MM.1S (cell line): ENCODE measurements around the gene PLEKHG7.

ENCODE experiments used
- DNase-seq: peaks from one replicate; pipeline ENCODE4 v3.0.0-alpha.2; 2015
- H2AFZ ChIP-seq: fragments of 300-600 bp; sonication (generic); 2 replicates; pipeline ENCODE4 v1.6.0; 2016; ENCODE audit warnings: antibody characterized with exemption, low read length
- H3F3A ChIP-seq: fragments of 300-600 bp; sonication (generic); 2 replicates; pipeline ENCODE4 v1.6.1; 2016; ENCODE audit warnings: mild to moderate bottlenecking, antibody characterized with exemption, low read length, moderate library complexity, mixed read lengths; ENCODE audit not compliant: insufficient read depth
- H3K27ac ChIP-seq: fragments of 300-600 bp; sonication (generic); 2 replicates; pipeline ENCODE4 v1.5.1; 2016; ENCODE audit warnings: mild to moderate bottlenecking, low read length
- H3K27me3 ChIP-seq: fragments of 300-600 bp; sonication (generic); replicated peaks from 2 replicates; pipeline ENCODE4 v1.6.0; 2016; ENCODE audit warnings: low read length; ENCODE audit not compliant: insufficient read depth
- H3K36me3 ChIP-seq: fragments of 300-600 bp; sonication (generic); replicated peaks from 2 replicates; pipeline ENCODE4 v1.6.1; 2016; ENCODE audit warnings: mild to moderate bottlenecking, low read length, mixed read lengths; ENCODE audit not compliant: insufficient read depth
- H3K4me1 ChIP-seq: fragments of 300-600 bp; sonication (generic); 2 replicates; pipeline ENCODE4 v1.6.1; 2016; ENCODE audit warnings: low read length, mixed read lengths
- H3K4me2 ChIP-seq: fragments of 300-600 bp; sonication (generic); 2 replicates; pipeline ENCODE4 v1.6.0; 2016; ENCODE audit warnings: low read depth, low read length
- H3K4me3 ChIP-seq: fragments of 300-600 bp; sonication (generic); 2 replicates; pipeline ENCODE4 v1.5.1; 2016; ENCODE audit warnings: low read length, mixed read lengths
- H3K79me2 ChIP-seq: fragments of 300-600 bp; sonication (generic); 2 replicates; pipeline ENCODE4 v1.6.1; 2016; ENCODE audit warnings: mixed run types, low read length, mixed read lengths
- H3K9ac ChIP-seq: fragments of 300-600 bp; sonication (generic); 2 replicates; pipeline ENCODE4 v1.6.1; 2016; ENCODE audit warnings: low read length, mixed read lengths
- H3K9me2 ChIP-seq: fragments of 300-600 bp; sonication (generic); replicated peaks from 2 replicates; pipeline ENCODE4 v1.6.1; 2016; ENCODE audit warnings: mild to moderate bottlenecking, low read length, mixed read lengths; ENCODE audit not compliant: insufficient read depth
- H3K9me3 ChIP-seq: fragments of 300-600 bp; sonication (generic); replicated peaks from 2 replicates; pipeline ENCODE4 v1.6.1; 2016; ENCODE audit warnings: mild to moderate bottlenecking, low read length, mixed read lengths; ENCODE audit not compliant: insufficient read depth
- H4K20me1 ChIP-seq: fragments of 300-600 bp; sonication (generic); 2 replicates; pipeline ENCODE4 v1.6.1; 2016; ENCODE audit warnings: mild to moderate bottlenecking, low read length, moderate library complexity, mixed read lengths; ENCODE audit not compliant: insufficient read depth
- EZH2 ChIP-seq: fragments of 300-600 bp; sonication (generic); optimal IDR thresholded peaks from 2 replicates; pipeline ENCODE3; 2017; ENCODE audit warnings: low read depth, mild to moderate bottlenecking, antibody characterized with exemption, low read length, mixed read lengths
- EZH2phosphoT487 ChIP-seq: fragments of 300-600 bp; sonication (generic); IDR thresholded peaks from 2 replicates; pipeline ENCODE4 v1.6.1; 2018; ENCODE audit warnings: antibody characterized with exemption, low read length
- TF ChIP-seq, protein P1 (sequence below): fragments of 300-600 bp; sonication (generic); IDR thresholded peaks from 2 replicates; pipeline ENCODE4 v1.5.1; 2016; ENCODE audit warnings: antibody characterized with exemption, low read length, mixed read lengths

Gene PLEKHG7

DNA sequence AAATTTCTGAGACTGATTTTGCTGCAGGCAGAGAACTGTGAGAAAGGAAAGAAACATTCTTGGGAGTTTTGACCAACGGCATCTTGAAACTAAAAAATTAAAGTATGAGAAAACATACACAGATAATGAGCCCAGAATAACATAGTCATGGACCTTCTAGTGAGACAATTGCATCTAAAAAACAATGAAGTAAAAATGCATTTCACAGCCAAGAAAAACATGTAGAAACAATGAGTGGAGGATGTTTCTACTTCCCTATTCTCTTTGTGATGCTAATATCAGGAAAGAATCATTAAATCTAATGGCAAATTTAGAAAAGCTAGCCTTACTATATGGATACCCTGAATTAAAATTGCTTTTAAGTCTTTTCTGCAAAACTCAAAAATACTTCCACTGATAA, 12.2 kb upstream of the PLEKHG7 start:
- DNase-seq = no peak
- H3K27me3 ChIP-seq = no peaks in the 10 kb centered on the region
- H3K9me3 ChIP-seq = no peaks in the 10 kb centered on the region
- no peaks in the 10 kb centered on the region for H3K36me3 ChIP-seq
- no peaks in the 10 kb centered on the region for H3K79me2 ChIP-seq
- no peaks in the 10 kb centered on the region for H4K20me1 ChIP-seq
- H3K4me3 ChIP-seq = no peak overlapping the region
- no peak overlapping the region for H3K4me2 ChIP-seq
- H3K9me2 ChIP-seq = no peaks in the 10 kb centered on the region
- H3F3A ChIP-seq = no peaks in the 10 kb centered on the region
- no peaks in the 10 kb centered on the region for H3K4me1 ChIP-seq
- no peak overlapping the region for H2AFZ ChIP-seq
- TF ChIP-seq, protein P1, sequence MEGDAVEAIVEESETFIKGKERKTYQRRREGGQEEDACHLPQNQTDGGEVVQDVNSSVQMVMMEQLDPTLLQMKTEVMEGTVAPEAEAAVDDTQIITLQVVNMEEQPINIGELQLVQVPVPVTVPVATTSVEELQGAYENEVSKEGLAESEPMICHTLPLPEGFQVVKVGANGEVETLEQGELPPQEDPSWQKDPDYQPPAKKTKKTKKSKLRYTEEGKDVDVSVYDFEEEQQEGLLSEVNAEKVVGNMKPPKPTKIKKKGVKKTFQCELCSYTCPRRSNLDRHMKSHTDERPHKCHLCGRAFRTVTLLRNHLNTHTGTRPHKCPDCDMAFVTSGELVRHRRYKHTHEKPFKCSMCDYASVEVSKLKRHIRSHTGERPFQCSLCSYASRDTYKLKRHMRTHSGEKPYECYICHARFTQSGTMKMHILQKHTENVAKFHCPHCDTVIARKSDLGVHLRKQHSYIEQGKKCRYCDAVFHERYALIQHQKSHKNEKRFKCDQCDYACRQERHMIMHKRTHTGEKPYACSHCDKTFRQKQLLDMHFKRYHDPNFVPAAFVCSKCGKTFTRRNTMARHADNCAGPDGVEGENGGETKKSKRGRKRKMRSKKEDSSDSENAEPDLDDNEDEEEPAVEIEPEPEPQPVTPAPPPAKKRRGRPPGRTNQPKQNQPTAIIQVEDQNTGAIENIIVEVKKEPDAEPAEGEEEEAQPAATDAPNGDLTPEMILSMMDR = no peak
- TF ChIP-seq EZH2 (no peak), EZH2phosphoT487 (no peak)
- no peak overlapping the region for H3K9ac ChIP-seq
- no peak overlapping the region for H3K27ac ChIP-seq

DNA sequence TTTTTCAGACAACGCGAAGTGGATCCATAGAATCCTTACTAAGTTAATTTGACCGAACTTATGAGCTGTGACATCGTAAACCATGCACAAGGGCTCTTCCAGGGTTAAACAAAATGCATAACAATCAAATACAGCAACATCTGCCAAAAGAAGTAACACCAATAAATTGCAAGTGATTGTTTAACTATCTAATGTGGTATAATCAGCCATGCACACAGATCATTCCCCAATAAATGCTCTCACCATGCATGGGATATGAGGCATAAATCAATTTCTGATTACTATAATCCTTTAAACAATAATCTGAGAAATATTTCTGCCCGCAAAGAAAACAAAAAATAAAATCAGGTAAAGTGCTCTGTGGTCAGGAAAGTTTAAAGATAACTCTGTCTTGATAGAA, 7.7 kb upstream of the PLEKHG7 start:
- no peak for DNase-seq
- Histone ChIP-seq H4K20me1 (no peaks in the 10 kb centered on the region), H3F3A (no peaks in the 10 kb centered on the region), H3K9ac (no peak overlapping the region), H3K4me2 (no peak overlapping the region), H3K4me1 (no peaks in the 10 kb centered on the region), H3K27ac (no peak overlapping the region), H3K36me3 (no peaks in the 10 kb centered on the region), H3K27me3 (no peaks in the 10 kb centered on the region), H3K9me2 (no peaks in the 10 kb centered on the region), H3K4me3 (no peak overlapping the region), H3K9me3 (no peaks in the 10 kb centered on the region), H2AFZ (no peak overlapping the region), H3K79me2 (no peaks in the 10 kb centered on the region)
- TF ChIP-seq EZH2 (no peak), EZH2phosphoT487 (no peak)
- TF ChIP-seq, protein P1 = no peak

DNA sequence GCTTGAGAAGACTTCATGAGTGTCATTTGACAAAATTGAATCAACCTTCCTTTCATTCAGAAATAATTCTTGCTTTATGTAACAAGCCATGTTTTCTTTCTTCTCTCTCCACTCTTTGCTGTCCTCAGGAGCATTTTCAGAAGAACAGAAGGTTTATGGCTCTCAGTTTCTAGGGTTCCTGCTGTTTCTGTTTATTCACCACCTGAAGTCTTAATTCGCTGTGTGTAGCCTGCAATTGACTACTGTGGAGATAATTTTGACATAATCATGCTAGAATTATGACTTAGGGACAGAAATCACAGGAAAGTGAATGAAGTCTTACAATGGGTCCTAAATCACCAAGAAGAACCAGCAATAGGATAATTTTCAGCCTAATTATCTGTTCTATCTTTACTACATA, 7.2 kb upstream of the PLEKHG7 start:
- Histone ChIP-seq H3K27me3 (no peaks in the 10 kb centered on the region), H3K9me2 (no peaks in the 10 kb centered on the region), H3K4me3 (no peak overlapping the region), H3K4me2 (no peak overlapping the region), H3K36me3 (no peaks in the 10 kb centered on the region), H3K79me2 (no peaks in the 10 kb centered on the region), H3K4me1 (no peaks in the 10 kb centered on the region), H4K20me1 (no peaks in the 10 kb centered on the region), H2AFZ (no peak overlapping the region), H3K9ac (no peak overlapping the region), H3F3A (no peaks in the 10 kb centered on the region), H3K27ac (no peak overlapping the region), H3K9me3 (no peaks in the 10 kb centered on the region)
- no peak for TF ChIP-seq EZH2phosphoT487
- no peak for TF ChIP-seq EZH2
- TF ChIP-seq, protein P1 = no peak
- no peak for DNase-seq

DNA sequence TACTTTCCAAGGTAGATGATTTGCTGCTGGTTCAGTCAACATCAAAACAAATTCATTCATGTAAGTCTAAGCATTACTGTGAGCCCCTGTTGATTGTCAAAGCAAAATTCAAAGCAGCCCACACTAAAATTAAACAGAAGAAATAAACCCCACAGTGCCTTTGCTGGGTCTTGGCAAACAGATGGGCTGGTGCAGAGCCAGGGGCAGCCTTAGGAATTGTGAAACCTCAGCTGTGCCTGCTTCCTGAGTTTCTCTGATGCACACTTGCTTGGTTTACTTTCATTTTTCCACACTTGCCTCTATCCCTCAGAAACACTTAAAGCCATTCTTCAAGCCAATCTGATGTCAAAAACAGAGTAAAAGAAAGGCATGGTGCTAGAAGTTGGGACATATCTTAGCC, 6.6 kb upstream of the PLEKHG7 start:
- H2AFZ ChIP-seq = no peak overlapping the region
- H3K9me3 ChIP-seq = no peaks in the 10 kb centered on the region
- no peak overlapping the region for H3K9ac ChIP-seq
- H4K20me1 ChIP-seq = no peaks in the 10 kb centered on the region
- H3K9me2 ChIP-seq = no peaks in the 10 kb centered on the region
- no peak for DNase-seq
- peaks cover 2% of the 10 kb centered on the region for H3K4me1 ChIP-seq
- no peak for TF ChIP-seq EZH2phosphoT487
- TF ChIP-seq, protein P1 = no peak
- no peak for TF ChIP-seq EZH2
- H3K4me2 ChIP-seq = no peak overlapping the region
- H3K27me3 ChIP-seq = no peaks in the 10 kb centered on the region
- H3K27ac ChIP-seq = no peak overlapping the region
- no peaks in the 10 kb centered on the region for H3K36me3 ChIP-seq
- H3K4me3 ChIP-seq = no peak overlapping the region
- no peaks in the 10 kb centered on the region for H3F3A ChIP-seq
- H3K79me2 ChIP-seq = no peaks in the 10 kb centered on the region
